Nephron progenitor cell (in vitro differentiated cells): ENCODE measurements around the gene RAC2.

ENCODE experiments used
- DNase-seq: peaks from one replicate; pipeline ENCODE4 v3.0.0; 2021
- H3K27ac Mint-ChIP-seq: 2 replicates; pipeline ENCODE4 v1.8.0; 2021; ENCODE audit warnings: mild to moderate bottlenecking, moderate library complexity, mixed read lengths
- H3K27me3 Mint-ChIP-seq: 2 replicates; pipeline ENCODE4 v1.8.0; 2021; ENCODE audit warnings: mild to moderate bottlenecking, low read depth, mixed read lengths; ENCODE audit not compliant: poor library complexity
- H3K36me3 Mint-ChIP-seq: 2 replicates; pipeline ENCODE4 v1.8.0; 2021; ENCODE audit warnings: low read depth, mixed read lengths
- H3K4me1 Mint-ChIP-seq: 2 replicates; pipeline ENCODE4 v1.8.0; 2021; ENCODE audit warnings: mixed read lengths
- H3K4me3 Mint-ChIP-seq: 2 replicates; pipeline ENCODE4 v1.8.0; 2021; ENCODE audit warnings: mild to moderate bottlenecking, moderate library complexity, mixed read lengths
- H3K9me3 Mint-ChIP-seq: 2 replicates; pipeline ENCODE4 v1.8.0; 2021; ENCODE audit warnings: mild to moderate bottlenecking, moderate library complexity, mixed read lengths
- TF ChIP-seq, protein P1 (sequence below): fragments of 200-600 bp; sonication (generic); IDR thresholded peaks from 2 replicates; pipeline ENCODE4 v1.5.0; 2021; ENCODE audit warnings: antibody characterized with exemption

Gene RAC2

DNA sequence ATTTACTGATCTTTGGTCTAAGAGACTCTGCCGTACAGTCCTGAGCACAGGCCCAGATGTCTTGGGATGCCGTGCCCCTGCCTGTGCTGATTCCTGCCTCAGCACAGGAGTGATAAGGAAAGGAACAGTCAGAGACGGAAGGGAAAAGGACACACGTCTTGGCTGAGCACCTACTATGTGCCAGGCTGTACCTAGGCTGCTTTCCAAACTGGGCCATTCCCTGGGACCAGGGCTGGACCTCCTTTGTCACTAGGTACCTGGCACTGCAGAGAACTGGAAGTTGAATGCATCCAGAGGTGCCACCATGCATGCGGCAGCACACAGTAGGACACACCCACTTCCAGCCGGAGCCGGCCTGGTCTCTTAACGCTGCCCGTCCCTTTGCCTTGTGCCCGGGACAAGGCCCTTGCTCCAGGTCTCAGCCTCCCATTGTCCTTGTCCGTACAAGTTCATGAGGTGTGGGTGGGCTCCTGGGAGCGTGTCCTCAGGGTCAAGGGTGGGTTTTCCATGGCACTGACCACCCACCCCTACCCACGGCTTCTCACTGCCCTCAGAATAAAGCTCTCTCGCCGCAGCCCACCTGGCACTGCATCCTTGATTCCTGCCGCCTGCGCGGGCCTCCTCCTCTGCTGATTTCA, 30.7 kb downstream of the RAC2 start:
- Mint-ChIP-seq H3K4me3 (no peak overlapping the region), H3K27ac (no peak overlapping the region), H3K9me3 (no peaks in the 10 kb centered on the region), H3K4me1 (peaks cover 57% of the 10 kb centered on the region), H3K27me3 (peaks cover 43% of the 10 kb centered on the region), H3K36me3 (no peaks in the 10 kb centered on the region)
- TF ChIP-seq, protein P1, sequence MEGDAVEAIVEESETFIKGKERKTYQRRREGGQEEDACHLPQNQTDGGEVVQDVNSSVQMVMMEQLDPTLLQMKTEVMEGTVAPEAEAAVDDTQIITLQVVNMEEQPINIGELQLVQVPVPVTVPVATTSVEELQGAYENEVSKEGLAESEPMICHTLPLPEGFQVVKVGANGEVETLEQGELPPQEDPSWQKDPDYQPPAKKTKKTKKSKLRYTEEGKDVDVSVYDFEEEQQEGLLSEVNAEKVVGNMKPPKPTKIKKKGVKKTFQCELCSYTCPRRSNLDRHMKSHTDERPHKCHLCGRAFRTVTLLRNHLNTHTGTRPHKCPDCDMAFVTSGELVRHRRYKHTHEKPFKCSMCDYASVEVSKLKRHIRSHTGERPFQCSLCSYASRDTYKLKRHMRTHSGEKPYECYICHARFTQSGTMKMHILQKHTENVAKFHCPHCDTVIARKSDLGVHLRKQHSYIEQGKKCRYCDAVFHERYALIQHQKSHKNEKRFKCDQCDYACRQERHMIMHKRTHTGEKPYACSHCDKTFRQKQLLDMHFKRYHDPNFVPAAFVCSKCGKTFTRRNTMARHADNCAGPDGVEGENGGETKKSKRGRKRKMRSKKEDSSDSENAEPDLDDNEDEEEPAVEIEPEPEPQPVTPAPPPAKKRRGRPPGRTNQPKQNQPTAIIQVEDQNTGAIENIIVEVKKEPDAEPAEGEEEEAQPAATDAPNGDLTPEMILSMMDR, result no peak
- DNase-seq, result no peak

DNA sequence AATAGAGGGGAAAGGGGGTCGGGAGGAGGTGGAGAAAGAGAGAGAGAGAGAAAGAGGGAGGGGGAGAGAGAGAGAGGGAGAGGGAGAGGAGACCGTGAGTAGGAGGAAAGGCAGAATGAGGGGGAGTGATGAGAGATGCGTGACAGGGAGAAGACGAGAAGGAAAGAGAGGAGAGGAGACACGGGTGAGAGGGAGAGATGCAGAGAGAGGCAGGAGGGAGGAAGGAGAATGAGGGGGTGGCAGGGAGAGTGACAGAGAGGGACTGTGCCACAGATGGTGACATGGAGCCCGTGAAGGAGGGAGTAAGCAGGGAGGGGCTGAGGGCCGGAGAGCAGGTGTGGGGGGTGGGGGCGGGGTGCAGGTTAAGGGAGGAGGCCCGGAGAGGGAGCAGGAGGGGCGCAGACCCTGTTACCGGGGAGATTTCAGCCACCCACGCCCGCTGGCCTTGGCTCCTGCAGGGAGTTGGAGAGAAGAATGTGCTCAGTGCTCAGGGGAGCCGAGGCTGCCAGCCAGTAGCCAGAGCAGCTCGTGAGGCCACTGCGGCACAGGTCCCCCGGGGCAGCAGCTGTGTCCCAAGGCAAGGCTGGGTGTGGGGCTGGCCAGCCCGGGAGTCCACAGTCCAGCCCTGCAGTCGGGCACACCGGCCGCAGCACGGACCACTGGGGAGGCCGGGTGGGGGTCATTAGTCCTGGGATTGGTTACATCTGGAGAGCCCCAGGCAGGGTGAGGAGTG, 31.7 kb downstream of the RAC2 start, which contains the start of gene SSTR3:
SSTR3 (minus strand) TSS at position 304 of the 733 bp plus-strand sequence. CDS start 4,674 bp downstream, outside the sequence.
- H3K36me3 Mint-ChIP-seq, result no peaks in the 10 kb centered on the region
- no peak within 1 kb of the TSS for H3K27ac Mint-ChIP-seq
- H3K27me3 Mint-ChIP-seq, result peaks cover 34% of the 10 kb centered on the region
- peak within 1 kb of the TSS; percentile 58 for H3K4me3 Mint-ChIP-seq
- TF ChIP-seq, protein P1, result no peak
- H3K9me3 Mint-ChIP-seq, result no peaks in the 10 kb centered on the region
- DNase-seq, result peak; percentile 62
- H3K4me1 Mint-ChIP-seq, result peaks cover 64% of the 10 kb centered on the region

DNA sequence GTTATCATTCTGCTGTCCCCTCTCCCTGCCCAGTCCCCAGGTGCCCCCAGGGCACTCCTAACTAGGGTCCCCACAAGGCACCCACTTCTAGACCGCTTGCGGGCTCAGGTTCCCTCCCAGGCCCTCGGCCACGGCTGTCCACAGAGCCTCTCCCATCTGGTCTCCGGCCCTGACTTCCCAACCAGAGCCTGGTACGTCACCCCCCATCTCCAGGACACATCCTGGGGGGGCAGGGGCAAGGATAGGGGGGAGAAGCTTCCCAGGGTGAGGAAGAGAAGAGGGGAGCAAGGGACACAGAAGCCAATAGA, 32.2 kb downstream of the RAC2 start:
- Mint-ChIP-seq H3K36me3 (no peaks in the 10 kb centered on the region), H3K4me1 (peaks cover 67% of the 10 kb centered on the region), H3K9me3 (no peaks in the 10 kb centered on the region), H3K27ac (no peak overlapping the region), H3K4me3 (peak overlapping the region; percentile 58), H3K27me3 (peaks cover 34% of the 10 kb centered on the region)
- TF ChIP-seq, protein P1, result no peak
- no peak for DNase-seq

DNA sequence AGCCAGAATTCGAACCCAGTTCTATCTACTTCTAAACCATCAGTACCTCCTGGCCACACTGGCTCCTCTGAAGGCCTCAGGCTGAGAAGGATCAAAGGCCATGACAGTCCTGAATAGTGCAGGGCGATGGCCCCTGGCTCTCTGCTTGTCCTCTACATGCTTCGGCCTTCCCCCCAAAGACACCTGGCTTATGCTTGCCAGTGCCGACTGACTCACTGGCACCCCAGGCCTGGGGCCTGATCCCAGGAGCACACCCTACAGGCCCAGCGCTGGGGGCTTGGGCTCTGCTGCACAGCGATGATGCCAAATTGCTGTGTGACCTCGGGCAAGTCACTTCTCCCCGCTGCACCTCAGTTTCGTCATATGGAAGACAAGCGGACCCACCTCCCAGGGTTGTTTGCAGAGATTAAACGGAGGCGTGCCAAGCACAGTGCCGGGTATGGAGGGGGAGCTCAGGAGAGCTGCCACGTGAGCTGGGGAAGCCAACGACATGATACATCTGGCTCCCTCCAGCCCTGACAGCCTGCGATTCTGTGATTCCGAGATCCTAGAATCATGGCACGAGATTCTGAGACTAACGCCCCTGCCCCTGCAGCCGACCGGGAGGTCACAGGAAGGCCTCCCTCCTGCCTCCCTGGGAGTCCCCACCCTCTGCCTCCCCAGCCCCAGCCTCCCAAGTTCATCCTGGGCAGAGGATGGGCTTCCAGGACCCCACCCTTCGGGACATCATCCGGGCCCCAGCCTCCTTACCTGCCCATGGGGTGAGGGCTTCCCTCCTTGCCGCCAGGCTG, 32.8 kb downstream of the RAC2 start:
- no peak for DNase-seq
- no peaks in the 10 kb centered on the region for H3K36me3 Mint-ChIP-seq
- H3K4me1 Mint-ChIP-seq, result peaks cover 67% of the 10 kb centered on the region
- no peak overlapping the region for H3K27ac Mint-ChIP-seq
- H3K27me3 Mint-ChIP-seq, result peaks cover 30% of the 10 kb centered on the region
- no peaks in the 10 kb centered on the region for H3K9me3 Mint-ChIP-seq
- TF ChIP-seq, protein P1, result no peak
- H3K4me3 Mint-ChIP-seq, result no peak overlapping the region

DNA sequence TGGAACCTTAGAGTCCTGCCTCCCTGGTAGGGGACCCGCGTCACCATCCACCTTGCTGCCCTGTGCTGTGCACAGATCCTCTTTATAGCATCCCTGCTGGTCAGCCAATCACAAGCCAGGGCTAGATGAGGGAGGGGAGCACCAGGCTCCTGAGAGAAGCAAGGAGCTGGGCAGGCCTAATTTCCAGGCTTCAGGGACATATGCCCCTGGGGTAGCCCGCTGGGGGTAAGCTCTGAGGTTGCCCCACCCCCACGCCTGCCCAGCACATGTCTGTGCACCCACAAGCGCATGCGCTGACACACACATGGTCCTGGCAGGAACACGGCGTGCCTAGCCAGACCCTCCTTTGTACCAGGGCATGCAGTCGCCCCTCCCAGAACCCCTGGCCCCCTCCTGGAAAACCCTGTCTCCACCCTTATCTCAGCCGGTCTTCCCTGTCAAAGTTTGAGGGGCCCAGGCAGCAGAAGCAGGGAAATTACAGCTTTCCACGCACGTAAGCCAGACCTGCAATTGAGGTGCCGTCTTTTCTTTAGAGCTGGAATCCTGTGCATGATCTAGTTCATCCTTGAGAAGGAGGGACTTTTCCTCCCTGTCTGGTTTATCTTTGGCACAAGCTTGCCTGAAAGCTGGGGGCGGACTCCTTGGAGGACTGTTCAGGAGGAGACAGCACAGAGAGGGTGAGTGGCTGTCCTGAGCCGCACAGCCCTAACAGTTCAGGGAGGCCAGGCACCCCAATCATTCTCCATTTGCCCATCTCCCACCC, 33.8 kb downstream of the RAC2 start:
- H3K9me3 Mint-ChIP-seq, result no peaks in the 10 kb centered on the region
- H3K27me3 Mint-ChIP-seq, result peaks cover 29% of the 10 kb centered on the region
- TF ChIP-seq, protein P1, result no peak
- DNase-seq, result no peak
- H3K4me1 Mint-ChIP-seq, result peaks cover 67% of the 10 kb centered on the region
- H3K4me3 Mint-ChIP-seq, result no peak overlapping the region
- H3K36me3 Mint-ChIP-seq, result no peaks in the 10 kb centered on the region
- H3K27ac Mint-ChIP-seq, result no peak overlapping the region
